HG02973 (cell line): ENCODE results near the gene CMTM2.
A peak's percentile ranks its signal among the peaks of the same experiment; 100 is the strongest.
"Not testable (repeated sequence)": the region's sequence is repeated elsewhere in the genome, so short reads cannot be mapped to it uniquely, and the experiment has no call there.

Experiments used
- ATAC-seq: cut with Tn5 transposase; IDR thresholded peaks from one replicate; pipeline ENCODE4 v1.9.1; 2021; ENCODE audit warnings: moderate library complexity; ENCODE audit not compliant: unreplicated experiment

Gene CMTM2

GRCh38 chr16:66605979-66606751 lies 26.9 kb downstream of the CMTM2 start:
- ATAC-seq: no peak

DNA sequence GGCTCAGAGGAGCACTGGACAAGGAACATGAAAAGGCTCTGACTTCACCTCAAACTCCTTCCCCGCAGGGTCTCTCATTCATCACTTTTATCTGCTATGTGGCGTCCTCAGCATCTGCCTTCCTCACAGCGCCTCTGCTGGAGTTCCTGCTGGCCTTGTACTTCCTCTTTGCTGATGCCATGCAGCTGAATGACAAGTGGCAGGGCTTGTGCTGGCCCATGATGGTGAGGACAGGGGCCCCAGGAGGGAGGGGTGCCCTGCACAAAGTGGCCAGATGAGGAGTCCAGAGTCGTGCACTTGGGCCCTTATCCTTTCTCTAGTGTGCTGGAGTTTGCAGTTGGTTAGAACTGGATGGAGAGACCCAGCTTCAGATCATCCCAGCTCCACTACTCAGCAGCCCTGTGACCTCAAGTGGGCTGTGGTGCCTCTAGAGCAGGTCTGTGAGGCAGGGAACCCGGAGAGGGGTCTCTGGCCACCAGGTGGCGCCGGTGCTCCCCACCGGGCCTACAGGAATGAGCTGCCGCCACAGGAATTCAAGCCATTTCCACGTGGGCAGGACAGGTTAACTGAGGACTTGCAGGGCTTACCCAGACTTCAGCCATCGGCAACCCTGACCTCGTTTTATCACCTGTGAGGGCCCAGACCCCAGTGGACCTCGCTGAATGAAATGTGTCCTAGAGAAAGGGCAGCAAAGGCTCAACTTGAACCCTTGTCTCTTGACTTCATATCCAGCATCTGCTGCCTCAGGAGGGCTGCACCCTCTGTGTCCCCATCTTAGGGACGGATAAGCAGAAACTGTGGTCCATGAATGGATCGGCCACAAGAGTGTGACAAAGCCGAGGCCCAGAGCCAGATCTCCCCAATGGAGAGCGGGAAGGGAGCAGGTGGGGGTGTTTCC lies 29.2 kb downstream of the CMTM2 start:
- peak; percentile 47 for ATAC-seq

- ATAC-seq: no peak
Measured at GRCh38 chr16:66609139-66609510, 29.9 kb downstream of the CMTM2 start.

GRCh38 chr16:66610111-66610820 lies 31.0 kb downstream of the CMTM2 start:
- ATAC-seq: no peak

DNA sequence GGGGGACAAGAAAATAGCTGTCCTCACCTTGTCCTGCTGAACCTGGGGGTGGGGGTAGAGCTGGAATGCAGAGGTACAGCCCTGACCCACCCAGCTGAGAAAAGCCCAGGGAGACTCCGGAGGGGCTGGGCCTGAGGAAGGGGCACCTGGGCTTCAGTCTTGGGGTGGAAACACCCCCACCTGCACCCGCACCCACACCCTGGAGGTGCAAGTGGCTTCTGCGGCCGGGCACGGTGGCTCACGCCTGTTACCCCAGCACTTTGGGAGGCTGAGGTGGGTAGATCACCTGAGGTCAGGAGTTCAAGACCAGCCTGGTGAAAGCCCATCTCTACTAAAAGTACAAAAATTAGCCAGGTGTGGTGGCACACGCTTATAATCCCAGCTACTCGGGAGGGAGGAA lies 32.6 kb downstream of the CMTM2 start:
- ATAC-seq: not testable (repeated sequence)

DNA sequence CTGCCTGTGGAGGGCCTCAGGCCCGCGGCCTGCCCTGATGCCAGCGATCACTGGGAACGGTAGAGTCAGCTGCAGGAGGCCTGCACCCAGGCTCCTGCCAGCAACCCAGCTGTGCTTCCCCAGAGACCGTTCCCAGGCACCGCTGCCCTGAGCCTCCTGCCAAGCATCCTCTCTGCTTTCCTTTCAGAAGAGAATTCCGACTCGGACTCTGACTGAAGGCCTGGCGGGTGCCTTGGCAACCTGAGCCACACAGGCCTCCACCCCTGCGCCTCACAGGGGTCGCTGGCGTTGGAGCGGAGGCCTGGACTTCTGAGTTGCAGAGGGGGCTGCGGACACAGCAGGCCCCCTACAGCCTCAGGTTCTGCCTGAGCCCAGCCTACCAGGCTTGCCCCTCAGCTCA lies 33.2 kb downstream of the CMTM2 start:
- no peak for ATAC-seq

- ATAC-seq: no peak
Measured at GRCh38 chr16:66614161-66614802, 35.0 kb downstream of the CMTM2 start.

DNA sequence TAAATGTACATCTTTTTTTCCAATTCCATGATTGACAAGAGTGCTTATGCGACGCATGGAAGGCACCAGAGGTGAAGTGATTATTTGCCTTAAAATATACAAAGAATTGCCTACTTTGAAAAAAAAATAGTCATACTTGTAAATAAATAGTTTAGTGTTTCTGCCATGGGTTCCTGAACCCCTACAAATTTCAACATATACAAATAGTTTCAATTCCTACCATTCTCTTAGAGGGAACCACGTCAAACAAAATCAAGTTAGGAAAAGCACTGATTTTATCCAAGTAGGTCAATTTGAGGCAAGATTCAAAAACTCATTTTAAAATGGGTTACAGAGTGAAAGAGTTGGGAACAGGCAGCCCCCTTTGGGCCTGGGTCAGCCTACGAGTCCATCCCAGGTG lies 36.9 kb downstream of the CMTM2 start:
- no peak for ATAC-seq

GRCh38 chr16:66616592-66616991 lies 37.3 kb downstream of the CMTM2 start:
- ATAC-seq: no peak

DNA sequence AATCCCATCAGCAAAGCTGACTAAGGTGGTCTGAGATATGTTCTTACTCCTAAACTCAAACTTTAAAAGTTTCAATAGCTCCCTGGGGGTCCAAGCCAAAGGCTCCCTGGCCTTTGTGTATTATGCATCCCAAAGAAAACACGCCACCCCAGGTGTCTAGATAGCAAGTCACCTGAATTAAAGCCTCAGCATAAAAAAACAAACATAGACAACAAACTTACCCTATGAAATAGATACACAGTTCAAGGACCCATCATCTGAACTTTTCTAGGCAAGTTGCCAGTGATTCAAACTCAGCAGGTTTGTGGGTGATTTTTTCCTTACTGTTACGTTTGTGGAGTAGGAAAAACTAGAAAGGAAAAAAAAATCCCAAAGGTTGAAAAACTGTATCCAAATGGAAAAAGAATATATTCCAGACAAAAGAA lies 37.8 kb downstream of the CMTM2 start:
- no peak for ATAC-seq

- ATAC-seq: no peak
Measured at GRCh38 chr16:66617728-66618127, 38.5 kb downstream of the CMTM2 start.

DNA sequence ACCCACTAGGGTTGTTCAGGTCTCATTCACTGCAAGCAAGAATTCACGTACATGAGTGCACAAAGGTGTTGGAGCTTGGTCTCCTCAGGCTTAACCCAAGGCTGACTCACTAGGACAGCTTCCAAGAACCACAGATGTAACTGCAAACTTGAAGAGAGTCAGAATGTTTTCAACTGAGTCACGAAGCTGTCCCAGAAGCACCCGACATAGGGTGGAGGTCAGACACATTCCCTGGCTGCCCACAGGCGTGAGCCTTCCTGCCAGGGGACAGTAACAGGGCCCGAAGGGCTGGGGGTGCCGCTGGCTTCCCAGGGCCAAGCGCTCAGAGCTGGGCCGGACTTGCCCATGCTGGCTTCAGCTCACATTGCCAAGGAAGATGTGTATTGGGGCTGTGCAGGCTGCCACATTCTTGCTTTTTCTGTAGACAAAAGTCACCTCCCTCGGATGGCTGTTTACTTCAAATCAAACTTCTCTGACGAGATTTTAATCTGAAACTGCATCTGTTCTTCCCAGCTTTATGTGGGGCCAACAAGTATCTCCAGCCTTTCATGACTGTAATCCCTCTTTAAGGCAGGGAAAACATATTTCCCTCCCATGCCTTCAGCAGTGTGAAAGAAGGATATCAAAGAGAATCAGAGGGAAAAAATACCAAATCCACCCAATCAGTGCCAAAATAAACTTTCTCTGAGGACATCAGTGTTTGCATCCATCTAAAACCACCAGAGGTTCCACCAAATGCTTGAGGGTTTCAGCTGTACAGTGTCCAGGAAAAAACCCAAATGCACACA lies 39.5 kb downstream of the CMTM2 start:
- ATAC-seq: no peak

- ATAC-seq: no peak
Measured at GRCh38 chr16:66619534-66620428, 40.5 kb downstream of the CMTM2 start.

GRCh38 chr16:66620429-66620795 lies 41.1 kb downstream of the CMTM2 start:
- ATAC-seq: no peak

DNA sequence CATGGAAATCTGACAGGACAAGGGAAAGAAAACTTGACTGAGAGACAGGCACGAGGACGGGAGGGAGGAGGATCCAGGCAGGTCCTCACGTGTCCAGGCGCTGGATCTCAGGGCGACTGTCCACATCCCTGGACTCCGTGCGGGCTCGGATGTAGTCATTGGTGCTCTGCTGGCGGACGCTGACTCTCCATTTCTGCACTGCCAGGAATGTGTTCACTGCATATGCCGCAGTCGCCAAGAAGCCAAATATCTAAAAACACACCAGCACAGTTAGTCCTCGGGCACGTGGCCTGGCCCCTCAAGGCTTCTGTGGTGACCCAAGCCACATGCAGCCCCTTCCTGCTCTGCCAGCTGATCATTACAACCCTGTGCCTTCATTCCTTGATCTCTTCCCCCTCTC lies 42.7 kb downstream of the CMTM2 start:
- no peak for ATAC-seq

GRCh38 chr16:66622863-66623262 lies 43.6 kb downstream of the CMTM2 start:
- ATAC-seq: no peak

- no peak for ATAC-seq
Measured at GRCh38 chr16:66623755-66624154, 44.5 kb downstream of the CMTM2 start.

DNA sequence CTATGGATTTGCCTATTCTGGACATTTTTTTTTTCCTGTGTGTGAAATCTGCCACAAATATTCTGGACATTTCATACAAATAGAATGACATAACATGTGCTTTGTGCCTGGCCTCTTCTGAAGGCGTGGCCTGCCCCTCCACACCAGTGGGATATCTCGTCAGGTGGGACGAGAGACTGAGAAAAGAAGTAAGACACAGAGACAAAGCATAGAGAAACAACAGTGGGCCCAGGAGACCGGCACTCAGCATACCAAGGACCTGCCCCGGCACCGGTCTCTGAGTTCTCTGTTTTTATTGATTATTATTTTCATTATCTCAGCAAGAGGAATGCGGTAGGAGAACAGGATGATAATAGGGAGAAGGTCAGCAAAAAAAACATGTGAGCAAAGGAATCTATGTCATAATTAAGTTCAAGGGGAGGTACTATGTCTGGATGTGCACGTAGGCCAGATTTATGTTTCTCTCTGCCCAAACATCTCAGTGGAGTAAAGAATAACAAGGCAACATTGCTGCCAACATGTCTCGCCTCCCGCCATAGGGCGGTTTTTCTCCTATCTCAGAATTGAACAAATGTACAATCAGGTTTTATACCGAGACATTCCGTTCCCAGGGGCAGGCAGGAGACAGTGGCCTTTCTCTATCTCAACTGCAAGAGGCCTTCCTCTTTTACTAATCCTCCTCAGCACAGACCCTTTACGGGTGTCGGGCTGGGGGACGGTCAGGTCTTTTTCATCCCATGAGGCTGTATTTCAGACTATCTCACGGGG lies 48.5 kb downstream of the CMTM2 start:
- ATAC-seq: not testable (repeated sequence)

GRCh38 chr16:66629856-66630255 lies 50.6 kb downstream of the CMTM2 start:
- ATAC-seq: no peak
